ENCODE results near the gene STOM.
"Not testable (repeated sequence)": the region's sequence is repeated elsewhere in the genome, so short reads cannot be mapped to it uniquely, and the experiment has no call there.

Gene STOM

DNA sequence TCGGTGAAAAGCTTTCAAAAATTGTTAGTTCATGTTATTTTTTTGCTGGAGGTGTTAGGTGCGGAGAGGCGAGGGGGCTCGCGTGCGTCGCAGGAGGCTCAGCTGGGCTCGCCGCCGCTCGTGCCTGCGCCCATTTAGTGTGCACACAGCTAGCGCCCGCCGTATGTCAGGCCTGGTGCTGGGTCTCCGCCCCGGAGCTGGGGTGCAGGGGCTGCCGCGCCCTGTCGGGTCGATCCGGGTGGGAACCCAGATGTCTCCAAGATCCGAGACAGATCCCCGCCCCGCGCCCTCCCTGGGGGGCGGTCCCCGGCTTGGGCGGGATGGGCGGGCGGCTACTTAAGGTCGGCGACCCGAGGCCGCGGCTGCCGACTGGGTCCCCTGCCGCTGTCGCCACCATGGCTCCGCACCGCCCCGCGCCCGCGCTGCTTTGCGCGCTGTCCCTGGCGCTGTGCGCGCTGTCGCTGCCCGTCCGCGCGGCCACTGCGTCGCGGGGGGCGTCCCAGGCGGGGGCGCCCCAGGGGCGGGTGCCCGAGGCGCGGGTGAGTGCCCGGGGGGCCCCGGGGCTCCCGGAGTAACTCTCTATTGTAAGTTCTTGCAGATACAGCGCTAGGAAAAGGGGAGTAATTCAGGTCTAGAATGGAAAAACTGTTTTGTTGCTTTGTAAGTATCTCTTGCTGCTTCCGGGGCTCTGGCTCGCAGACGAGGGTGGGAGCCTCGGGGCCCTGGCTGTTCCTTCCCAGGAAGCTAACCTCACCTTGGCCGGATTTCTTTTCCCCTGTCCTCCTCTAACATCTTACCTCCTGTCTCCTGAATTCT is 70.4 kb downstream of the STOM start:
- peaks cover 10% of the 10 kb centered on the region for H3K4me1 Mint-ChIP-seq (ENCODE audit: low read depth)
- no peaks in the 10 kb centered on the region for H3K36me3 Mint-ChIP-seq (ENCODE audit: low read depth)

DNA sequence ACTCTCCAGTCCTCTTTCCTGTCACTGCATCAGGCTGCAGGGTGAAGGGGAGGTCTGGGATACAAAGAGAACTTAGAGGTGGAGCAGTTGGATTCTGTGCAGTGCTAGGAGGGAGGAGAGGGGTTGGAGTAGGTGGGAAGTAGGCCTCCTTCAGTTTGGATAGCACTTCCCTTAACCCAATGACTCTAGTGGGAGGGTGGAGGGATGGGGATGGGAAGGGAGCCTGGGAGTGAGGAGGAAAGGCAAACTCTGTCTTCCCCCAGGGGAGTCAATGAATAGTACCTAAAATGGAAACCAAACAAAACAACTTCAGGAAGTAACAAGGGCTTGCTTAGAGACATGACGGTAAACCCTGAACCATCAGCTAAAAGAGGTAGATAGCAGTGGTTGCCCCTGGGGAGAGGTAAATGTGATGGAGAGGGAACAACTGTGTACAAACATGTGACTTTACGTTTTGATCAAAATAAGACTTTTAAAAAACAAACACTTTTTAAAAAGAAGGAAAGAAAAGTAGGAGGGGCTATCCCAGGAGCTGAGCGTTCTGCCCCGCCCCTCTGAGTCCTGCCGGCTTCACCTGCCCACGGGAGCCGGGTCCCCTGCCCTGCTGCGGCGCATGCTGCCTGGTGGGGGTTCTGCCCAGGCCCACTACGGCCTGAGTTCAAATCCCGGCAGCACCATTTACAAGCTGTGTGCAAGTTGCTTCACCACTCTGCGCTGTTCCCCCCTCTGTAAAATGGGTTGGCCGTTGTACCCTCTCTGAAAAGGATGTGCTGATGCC is 71.2 kb downstream of the STOM start:
- Mint-ChIP-seq H3K9me3 (no peaks in the 10 kb centered on the region), H3K36me3 (ENCODE audit: low read depth) (no peaks in the 10 kb centered on the region), H3K4me3 (peak overlapping the region; percentile 60), H3K27me3 (ENCODE audit: low read depth) (peaks cover 26% of the 10 kb centered on the region), H3K4me1 (ENCODE audit: low read depth) (peaks cover 10% of the 10 kb centered on the region), H3K27ac (peak overlapping the region; percentile 14)

More for the DNA sequence above, 70.4 kb downstream of the STOM start:
- Mint-ChIP-seq H3K9me3 (no peaks in the 10 kb centered on the region), H3K4me3 (peak overlapping the region; percentile 74), H3K27me3 (ENCODE audit: low read depth) (peaks cover 26% of the 10 kb centered on the region), H3K27ac (no peak overlapping the region)

DNA sequence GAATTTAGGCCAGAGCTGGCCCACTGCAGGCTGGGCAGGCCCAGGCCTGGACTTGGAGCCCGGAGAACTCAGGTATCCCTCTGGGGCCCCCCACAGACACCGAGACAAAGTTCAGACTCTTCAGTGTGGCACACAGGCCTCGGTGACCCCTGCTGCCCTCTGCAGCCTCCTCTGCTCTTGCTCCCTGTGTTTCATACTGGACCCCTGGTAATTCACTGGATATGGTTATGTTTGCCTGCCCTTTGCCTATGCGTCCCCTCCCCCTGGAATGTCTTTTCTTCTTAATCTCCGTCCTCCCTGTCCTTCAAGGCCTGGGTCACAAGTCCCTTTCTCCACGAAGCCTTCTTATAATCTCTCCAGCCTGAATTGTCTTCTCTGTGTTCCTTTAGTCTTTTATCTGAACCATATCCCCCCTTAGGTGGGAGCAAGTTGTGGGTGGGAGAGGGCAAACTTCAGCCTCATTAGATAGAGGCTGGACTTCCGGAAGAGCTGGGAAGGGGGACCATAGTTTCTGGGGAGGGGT is 72.0 kb downstream of the STOM start:
- no peaks in the 10 kb centered on the region for H3K9me3 Mint-ChIP-seq
- H3K27ac Mint-ChIP-seq: no peak overlapping the region
- H3K36me3 Mint-ChIP-seq (ENCODE audit: low read depth): no peaks in the 10 kb centered on the region
- H3K4me3 Mint-ChIP-seq: no peak overlapping the region
- H3K4me1 Mint-ChIP-seq (ENCODE audit: low read depth): peaks cover 10% of the 10 kb centered on the region
- peaks cover 26% of the 10 kb centered on the region for H3K27me3 Mint-ChIP-seq (ENCODE audit: low read depth)

DNA sequence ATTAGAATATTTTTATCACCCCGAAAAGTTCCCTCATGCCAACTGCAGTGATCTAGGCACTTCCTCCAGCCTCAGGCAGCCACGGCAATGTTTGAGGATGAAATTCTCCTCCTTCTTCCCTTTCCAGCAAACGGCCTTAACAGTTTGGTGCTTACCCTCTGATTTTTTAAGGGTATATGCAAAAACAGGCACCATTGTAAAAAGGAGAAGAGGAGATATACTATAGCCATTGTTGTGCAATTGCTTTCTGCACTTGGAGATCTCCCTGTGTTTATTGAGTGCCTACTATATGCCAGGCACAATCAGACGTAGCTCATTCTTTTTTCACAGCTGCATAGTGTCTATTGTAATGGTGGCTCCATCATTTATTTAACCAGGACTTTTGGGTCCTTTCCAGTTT is 72.7 kb downstream of the STOM start:
- Mint-ChIP-seq H3K27me3 (ENCODE audit: low read depth) (peaks cover 26% of the 10 kb centered on the region), H3K9me3 (no peaks in the 10 kb centered on the region), H3K4me3 (no peak overlapping the region), H3K4me1 (ENCODE audit: low read depth) (peaks cover 10% of the 10 kb centered on the region), H3K27ac (no peak overlapping the region), H3K36me3 (ENCODE audit: low read depth) (no peaks in the 10 kb centered on the region)

DNA sequence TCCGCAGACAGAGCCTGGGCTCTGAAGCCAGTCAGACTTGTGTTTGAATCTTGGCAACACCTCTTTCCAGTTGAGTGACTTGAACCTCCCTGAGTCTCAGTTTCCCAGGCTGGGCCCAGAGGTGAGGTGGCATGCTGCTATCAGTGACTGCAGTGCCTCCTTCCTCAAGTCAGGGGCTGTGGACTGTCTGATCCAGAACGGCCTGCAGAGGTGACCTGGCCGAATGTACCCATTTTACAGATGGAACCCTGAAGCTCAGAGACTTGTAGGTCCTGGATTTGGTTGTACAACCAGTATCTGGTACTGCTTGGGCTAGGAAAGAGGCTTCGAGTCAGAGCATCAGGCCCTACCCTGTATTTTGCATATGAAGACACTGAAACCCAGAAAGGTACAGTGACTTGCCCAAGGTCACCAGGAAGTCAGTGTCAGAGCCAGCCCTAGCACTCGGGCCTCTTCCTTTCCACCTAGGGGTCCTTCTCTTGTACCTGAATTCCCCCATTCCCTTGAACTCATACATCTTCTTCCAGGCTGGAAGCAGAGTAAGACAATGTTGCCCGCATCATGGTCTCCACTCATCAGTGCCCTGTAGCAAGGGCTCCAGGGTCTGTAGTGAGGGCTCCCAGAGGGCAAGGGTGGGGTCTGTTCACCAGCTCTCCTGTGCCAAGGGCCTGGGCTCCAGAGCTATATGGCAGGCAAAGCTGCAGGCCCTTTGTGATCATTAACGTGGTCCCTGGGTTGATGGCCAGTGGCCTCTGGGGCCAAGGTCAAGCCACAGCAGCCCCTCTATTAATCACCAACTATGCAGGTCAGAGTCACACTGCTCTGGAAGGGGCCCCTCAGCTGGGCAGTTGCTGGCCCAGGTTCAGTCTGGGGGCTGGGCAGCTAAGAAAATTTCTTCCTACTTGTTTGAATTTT is 73.6 kb downstream of the STOM start:
- Mint-ChIP-seq H3K36me3 (ENCODE audit: low read depth) (no peaks in the 10 kb centered on the region), H3K27ac (no peak overlapping the region), H3K4me3 (no peak overlapping the region), H3K9me3 (no peaks in the 10 kb centered on the region), H3K4me1 (ENCODE audit: low read depth) (peaks cover 10% of the 10 kb centered on the region), H3K27me3 (ENCODE audit: low read depth) (peaks cover 22% of the 10 kb centered on the region)

DNA sequence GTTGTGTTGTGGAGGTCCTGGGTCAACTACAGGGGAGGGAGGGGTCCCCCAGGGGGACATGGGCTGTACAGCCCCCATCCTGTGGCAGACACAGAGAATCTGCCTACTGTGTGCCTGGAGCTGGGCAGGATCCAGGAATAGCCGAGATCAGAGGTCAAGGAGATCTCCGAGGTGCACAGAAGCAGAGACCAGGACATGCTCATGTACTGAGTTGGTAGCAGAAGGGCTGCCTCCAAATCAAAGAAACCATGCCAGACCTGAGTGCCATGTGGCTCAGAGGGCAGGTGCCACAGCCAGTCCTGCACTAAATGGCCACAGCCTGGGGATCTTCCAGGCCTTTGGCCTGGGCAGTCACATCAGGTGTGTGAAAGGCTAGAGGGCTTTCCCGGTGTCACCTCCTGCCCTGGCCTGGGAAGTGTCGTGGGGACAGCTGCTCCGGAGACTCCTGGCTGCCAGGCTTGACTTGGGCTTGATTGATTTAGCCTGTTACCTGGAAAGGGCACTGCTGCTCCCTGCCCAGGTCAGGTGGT is 74.3 kb downstream of the STOM start:
- Mint-ChIP-seq H3K4me3 (no peak overlapping the region), H3K27ac (no peak overlapping the region), H3K27me3 (ENCODE audit: low read depth) (peaks cover 18% of the 10 kb centered on the region), H3K9me3 (no peaks in the 10 kb centered on the region), H3K36me3 (ENCODE audit: low read depth) (no peaks in the 10 kb centered on the region), H3K4me1 (ENCODE audit: low read depth) (peaks cover 10% of the 10 kb centered on the region)

DNA sequence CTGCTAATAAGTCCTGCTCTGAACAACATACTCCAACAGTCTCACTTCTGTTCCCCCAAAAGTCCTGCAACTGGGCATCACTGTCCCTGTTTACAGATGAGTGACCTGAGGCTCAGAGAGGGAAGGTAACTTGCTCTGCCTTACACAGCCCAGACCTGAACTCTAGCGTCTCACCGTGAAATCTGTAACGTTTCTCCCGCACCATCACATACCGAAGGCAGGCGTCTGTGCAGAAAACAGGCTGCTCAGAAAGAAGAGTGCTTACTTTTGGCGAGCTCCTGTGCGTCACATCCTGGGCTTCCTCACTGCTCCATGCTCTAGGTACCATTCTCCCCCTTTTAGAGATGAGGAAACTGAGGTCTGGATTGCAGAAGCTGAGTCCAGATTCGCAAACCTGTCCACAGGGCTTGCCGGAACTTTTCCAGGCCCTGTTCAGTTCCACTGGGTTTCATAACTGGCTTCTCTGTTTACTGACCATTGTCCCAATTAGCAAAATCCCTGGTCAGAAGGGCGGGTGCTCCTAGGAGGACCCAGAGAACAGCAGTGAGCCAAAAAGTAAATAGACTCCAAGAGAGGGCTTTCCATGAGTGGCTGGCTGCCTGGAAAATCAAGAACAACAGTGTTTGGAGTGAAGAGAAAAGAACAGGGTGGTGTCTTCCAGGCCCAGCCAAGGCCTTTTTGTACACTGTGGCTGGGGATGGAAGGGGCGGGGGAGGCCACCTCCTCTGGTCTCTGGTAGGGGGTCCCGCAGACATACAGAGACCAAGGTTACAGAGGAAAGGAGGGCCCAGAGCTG is 75.0 kb downstream of the STOM start:
- Mint-ChIP-seq H3K4me1 (ENCODE audit: low read depth) (peaks cover 7% of the 10 kb centered on the region), H3K36me3 (ENCODE audit: low read depth) (no peaks in the 10 kb centered on the region), H3K4me3 (no peak overlapping the region), H3K27me3 (ENCODE audit: low read depth) (peaks cover 11% of the 10 kb centered on the region), H3K9me3 (no peaks in the 10 kb centered on the region), H3K27ac (no peak overlapping the region)

DNA sequence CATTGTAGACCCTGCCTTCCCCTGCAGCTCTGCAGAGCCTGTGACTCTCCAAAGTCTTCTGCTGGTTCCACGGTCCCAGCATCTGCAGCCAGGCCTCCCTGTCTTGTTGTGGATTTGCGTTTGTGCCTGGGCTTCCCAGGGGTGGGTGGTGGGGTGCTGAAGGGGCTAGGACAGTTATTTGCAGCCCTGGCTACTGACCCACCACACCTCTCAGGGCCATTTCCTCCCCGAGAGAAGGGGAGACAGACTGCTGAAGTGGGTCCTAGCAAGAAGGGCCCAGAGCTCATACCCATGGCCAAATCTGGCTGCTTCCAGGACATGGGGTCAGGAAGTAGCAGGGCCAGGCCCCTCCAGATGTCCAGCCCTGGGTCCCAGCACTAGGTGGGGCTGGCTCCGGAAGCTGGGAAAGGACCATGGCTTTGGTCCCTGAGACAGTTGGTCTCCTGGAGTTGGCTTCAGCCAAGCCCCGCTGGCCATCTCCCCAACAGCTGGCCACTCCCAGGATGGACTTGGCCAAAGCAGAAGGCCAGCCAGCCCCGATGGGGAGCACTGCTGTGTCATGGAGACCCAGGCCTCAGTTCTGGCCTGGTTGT is 75.8 kb downstream of the STOM start:
- Mint-ChIP-seq H3K27me3 (ENCODE audit: low read depth) (peaks cover 9% of the 10 kb centered on the region), H3K4me1 (ENCODE audit: low read depth) (peaks cover 6% of the 10 kb centered on the region), H3K36me3 (ENCODE audit: low read depth) (no peaks in the 10 kb centered on the region), H3K27ac (no peak overlapping the region), H3K4me3 (no peak overlapping the region), H3K9me3 (no peaks in the 10 kb centered on the region)

DNA sequence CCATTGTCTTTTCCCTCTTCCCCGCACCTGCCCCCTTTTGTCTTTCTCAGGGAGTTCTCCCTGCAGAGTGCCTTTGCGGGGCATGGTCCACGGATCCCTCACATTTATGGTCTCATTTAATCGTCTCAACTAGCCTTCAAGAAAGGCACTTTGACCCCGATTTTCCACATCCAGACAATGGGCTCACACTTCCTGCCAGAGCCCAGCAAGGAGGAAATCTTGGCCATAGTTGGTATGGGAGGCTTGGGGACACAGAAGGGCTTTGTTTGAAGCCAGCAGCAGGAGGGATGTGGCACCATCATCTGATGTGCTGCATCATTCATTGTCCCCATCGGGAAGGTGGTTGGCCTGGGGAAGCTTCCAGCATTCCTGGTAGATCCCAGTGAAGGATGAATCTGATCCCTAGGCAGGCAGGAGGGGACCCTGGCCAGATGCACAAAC is 77.2 kb downstream of the STOM start:
- Mint-ChIP-seq H3K36me3 (ENCODE audit: low read depth) (no peaks in the 10 kb centered on the region), H3K4me3 (no peak overlapping the region), H3K27me3 (ENCODE audit: low read depth) (no peaks in the 10 kb centered on the region), H3K4me1 (ENCODE audit: low read depth) (peaks cover 4% of the 10 kb centered on the region), H3K27ac (no peak overlapping the region), H3K9me3 (no peaks in the 10 kb centered on the region)

DNA sequence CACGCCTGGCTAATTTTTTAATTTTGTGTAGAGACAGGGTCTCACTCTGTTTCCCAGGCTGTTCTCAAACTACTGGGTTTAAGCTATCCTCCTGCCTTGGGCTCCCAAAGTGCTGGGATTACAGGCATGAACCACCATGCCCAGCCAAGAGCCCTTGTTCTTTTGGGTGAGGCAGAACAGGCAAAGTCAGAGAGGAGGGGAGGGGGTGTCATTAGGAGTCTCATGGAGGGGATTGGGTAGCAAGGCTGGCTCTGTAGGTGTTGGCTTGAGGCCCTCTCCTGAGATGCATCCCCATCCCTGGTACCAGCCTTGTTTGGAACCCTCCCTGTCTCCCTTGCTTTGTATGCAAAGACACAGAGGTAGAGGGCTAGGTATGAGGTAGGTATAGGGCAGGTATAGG is 78.0 kb downstream of the STOM start:
- no peak overlapping the region for H3K4me3 Mint-ChIP-seq
- no peaks in the 10 kb centered on the region for H3K27me3 Mint-ChIP-seq (ENCODE audit: low read depth)
- no peaks in the 10 kb centered on the region for H3K9me3 Mint-ChIP-seq

DNA sequence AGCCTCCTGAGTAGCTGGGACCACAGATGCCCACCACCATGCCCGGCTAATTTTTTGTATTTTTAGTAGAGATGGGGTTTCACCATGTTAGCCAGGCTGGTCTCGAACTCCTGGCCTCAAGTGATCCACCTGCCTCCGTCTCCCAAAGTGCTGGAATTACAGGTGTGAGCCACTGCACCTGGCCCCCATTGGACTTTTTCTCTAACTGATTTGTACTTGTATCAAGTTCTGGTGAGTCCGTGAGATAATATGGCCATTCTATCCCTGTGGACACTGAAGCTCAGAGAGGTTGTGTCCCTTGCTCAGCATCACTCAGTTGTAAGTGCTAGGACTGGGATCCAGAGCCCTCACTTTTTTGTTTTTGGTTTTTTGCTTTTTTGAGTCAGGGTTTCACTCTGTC is 78.5 kb downstream of the STOM start:
- not testable (repeated sequence) for H3K27me3 Mint-ChIP-seq (ENCODE audit: low read depth); H3K27ac Mint-ChIP-seq; H3K9me3 Mint-ChIP-seq; H3K36me3 Mint-ChIP-seq (ENCODE audit: low read depth); H3K4me1 Mint-ChIP-seq (ENCODE audit: low read depth); H3K4me3 Mint-ChIP-seq

More for the DNA sequence above, 78.0 kb downstream of the STOM start:
- Mint-ChIP-seq H3K4me1 (ENCODE audit: low read depth) (peaks cover 4% of the 10 kb centered on the region), H3K27ac (no peak overlapping the region), H3K36me3 (ENCODE audit: low read depth) (no peaks in the 10 kb centered on the region)

DNA sequence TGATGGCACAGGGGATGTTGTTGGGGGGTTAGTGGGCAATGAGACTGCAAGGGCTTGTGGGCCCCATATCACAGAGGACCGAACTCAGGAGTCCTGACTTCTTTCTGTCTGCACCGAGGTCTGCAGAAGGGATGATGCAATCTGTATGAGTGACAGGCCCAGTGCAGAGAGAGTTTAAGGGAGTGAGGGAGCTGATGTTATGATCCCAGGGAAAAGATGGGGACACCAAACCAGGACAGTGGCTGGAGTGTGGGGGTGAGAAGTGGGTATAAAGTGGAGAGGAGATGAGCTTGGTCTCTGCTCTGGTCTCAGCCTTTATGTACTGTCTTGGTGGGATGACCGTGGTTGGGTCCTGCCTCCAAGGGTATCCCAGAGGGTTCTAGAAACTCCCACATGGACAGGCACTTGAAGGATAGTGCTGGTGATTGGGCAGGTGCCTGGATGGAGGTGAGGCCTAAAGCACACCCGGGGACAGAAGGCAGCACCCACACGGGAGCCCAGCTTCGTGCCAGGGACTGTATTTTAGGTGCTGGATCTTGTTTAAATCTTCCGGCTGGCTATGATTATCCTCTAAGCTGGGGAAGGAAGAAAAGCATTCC is 80.2 kb downstream of the STOM start:
- H3K27me3 Mint-ChIP-seq (ENCODE audit: low read depth): no peaks in the 10 kb centered on the region
- H3K4me1 Mint-ChIP-seq (ENCODE audit: low read depth): peaks cover 12% of the 10 kb centered on the region
- no peak overlapping the region for H3K4me3 Mint-ChIP-seq
- H3K27ac Mint-ChIP-seq: no peak overlapping the region
- H3K9me3 Mint-ChIP-seq: no peaks in the 10 kb centered on the region
- H3K36me3 Mint-ChIP-seq (ENCODE audit: low read depth): no peaks in the 10 kb centered on the region
